ENCODE measurements around the gene UMAD1. TPM values are rescaled to one million over a fixed set of nuclear protein-coding genes. Genes with fewer than 3 reads are reported as not detected.

The UMAD1 gene
- total and polyA plus RNA-seq, 10 donors = 7.6 to 21.2 (median 14.2) TPM

DNA sequence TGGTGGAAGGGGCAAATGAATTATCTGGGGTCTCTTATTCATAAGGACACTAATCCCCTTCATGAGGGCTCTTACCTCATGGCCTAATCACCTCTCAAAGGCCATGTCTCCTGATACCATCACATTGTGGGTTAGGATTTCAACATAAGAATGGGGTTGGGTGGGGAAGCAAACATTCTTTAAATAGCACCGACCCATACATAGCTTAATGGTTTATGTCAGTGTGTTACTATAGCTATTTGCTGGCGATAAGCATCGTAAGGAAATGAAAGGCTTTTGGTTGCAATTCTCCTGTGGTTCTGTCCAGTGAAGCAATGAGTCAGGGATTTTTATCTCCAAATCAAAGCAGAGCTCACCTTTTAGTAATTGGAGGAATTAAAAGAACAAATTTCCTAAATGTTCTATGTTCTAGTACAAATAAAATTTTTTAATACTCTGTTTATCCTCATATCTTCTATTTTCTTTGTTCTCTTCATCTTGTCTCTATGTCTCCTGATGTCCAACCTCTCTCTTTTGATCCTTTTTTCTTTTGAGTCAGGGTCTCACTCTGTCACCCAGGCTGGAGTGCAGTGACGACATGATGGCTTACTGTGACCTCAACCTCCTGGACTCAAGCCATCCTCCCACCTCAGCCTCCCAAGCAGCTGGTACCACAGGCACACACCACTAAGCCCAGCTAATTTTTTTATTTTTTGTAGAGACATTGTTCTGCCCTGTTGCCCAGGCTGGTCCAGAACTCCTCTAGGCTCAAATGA is 271.0 kb downstream of the UMAD1 start:
- peaks cover 0 to 8% (median 4%) of the 10 kb centered on the region in 8 donors for H3K9me3 ChIP-seq
- H3K27ac ChIP-seq = no peak overlapping the region
- intact Hi-C loops (cut with DNase I; ENCODE audit: low total_unique reads) = no loop called here
- H3K36me3 ChIP-seq = no peaks in the 10 kb centered on the region
- WGBS, 5 donors = 71 to 80% (median 73%) methylated on average over 4 of the region's 4 CpGs
- H3K4me1 ChIP-seq = no peaks in the 10 kb centered on the region
- TF ChIP-seq POLR2A (IDR thresholded peaks at IDR 0.05) (no peak), POLR2AphosphoS5 (IDR thresholded peaks at IDR 0.05) (no peak)
- TF ChIP-seq, protein P1, sequence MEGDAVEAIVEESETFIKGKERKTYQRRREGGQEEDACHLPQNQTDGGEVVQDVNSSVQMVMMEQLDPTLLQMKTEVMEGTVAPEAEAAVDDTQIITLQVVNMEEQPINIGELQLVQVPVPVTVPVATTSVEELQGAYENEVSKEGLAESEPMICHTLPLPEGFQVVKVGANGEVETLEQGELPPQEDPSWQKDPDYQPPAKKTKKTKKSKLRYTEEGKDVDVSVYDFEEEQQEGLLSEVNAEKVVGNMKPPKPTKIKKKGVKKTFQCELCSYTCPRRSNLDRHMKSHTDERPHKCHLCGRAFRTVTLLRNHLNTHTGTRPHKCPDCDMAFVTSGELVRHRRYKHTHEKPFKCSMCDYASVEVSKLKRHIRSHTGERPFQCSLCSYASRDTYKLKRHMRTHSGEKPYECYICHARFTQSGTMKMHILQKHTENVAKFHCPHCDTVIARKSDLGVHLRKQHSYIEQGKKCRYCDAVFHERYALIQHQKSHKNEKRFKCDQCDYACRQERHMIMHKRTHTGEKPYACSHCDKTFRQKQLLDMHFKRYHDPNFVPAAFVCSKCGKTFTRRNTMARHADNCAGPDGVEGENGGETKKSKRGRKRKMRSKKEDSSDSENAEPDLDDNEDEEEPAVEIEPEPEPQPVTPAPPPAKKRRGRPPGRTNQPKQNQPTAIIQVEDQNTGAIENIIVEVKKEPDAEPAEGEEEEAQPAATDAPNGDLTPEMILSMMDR (IDR thresholded peaks at IDR 0.05 in 8 of 11, conservative IDR thresholded peaks at IDR 0.05 in 3 of 11) = no peak
- H3K27me3 ChIP-seq (replicated peaks in 1 of 7) = no peaks in the 10 kb centered on the region
- H3K4me3 ChIP-seq = no peak overlapping the region
- DNase-seq = no peak

DNA sequence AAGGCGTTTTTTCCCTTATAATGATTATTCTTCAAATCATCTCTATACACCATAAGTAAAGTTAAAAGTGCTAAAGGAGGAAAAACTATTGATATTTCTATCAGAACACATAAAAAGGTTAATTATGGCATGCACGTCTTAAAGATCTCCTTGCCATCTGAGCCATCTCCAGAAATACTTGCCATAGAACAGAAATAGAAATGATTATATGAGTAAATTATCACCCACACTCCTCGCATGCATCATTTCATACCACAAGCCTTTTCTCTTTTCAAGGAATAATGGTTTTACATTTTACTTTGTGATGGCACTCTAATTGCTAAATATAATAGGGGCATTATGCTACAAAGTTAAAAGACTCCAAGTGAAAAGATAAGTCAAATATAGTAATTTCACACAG is 272.4 kb downstream of the UMAD1 start:
- Histone ChIP-seq H3K27me3 (replicated peaks in 1 of 7) (no peaks in the 10 kb centered on the region), H3K9me3 (peaks cover 0 to 1% (median 0%) of the 10 kb centered on the region in 8 donors), H3K4me1 (no peaks in the 10 kb centered on the region), H3K36me3 (no peaks in the 10 kb centered on the region), H3K27ac (no peak overlapping the region), H3K4me3 (no peak overlapping the region)
- no peak for DNase-seq
- no peak for TF ChIP-seq POLR2A (IDR thresholded peaks at IDR 0.05)
- TF ChIP-seq, protein P1 (IDR thresholded peaks at IDR 0.05 in 8 of 11, conservative IDR thresholded peaks at IDR 0.05 in 3 of 11) = no peak
- no peak for TF ChIP-seq POLR2AphosphoS5 (IDR thresholded peaks at IDR 0.05)
- intact Hi-C loops (cut with DNase I; ENCODE audit: low total_unique reads) = no loop called here
- WGBS, 5 donors = 89 to 94% (median 92%) methylated on average over 3 of the region's 3 CpGs

- no peaks in the 10 kb centered on the region for H3K9me3 ChIP-seq
- H3K27me3 ChIP-seq (replicated peaks in 1 of 7) = no peaks in the 10 kb centered on the region
- H3K4me3 ChIP-seq = no peak overlapping the region
- WGBS, 5 donors = 95 to 99% (median 97%) methylated on average over 3 of the region's 3 CpGs
- H3K4me1 ChIP-seq = no peaks in the 10 kb centered on the region
- no peak for DNase-seq
- TF ChIP-seq POLR2A (IDR thresholded peaks at IDR 0.05) (no peak), POLR2AphosphoS5 (IDR thresholded peaks at IDR 0.05) (no peak)
- TF ChIP-seq, protein P1 (IDR thresholded peaks at IDR 0.05 in 8 of 11, conservative IDR thresholded peaks at IDR 0.05 in 3 of 11) = no peak
- H3K36me3 ChIP-seq = no peaks in the 10 kb centered on the region
- H3K27ac ChIP-seq = no peak overlapping the region
- intact Hi-C loops (cut with DNase I; ENCODE audit: low total_unique reads) = no loop called here
These were observed 273.0 kb downstream of the UMAD1 start for GRCh38 chr7:7913504-7913903.

DNA sequence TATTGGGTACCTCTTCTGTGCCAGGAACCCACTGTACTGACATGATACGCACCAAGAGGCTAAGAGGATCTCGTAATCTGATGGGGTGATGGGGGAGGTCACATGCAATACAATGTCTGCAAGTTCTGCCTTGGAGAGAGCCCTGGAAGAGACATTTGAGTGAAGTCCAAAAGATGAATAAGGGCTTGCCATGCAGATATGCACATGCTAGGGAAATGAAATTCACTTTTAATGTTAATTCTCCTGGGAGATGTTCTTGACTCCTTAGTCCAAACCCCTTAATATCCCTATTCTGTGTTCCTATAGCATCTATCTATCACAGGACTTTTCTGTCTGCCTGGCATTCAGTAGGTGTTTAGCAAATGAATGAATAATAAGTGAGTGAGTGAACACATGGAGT is 274.0 kb downstream of the UMAD1 start:
- Histone ChIP-seq H3K9me3 (no peaks in the 10 kb centered on the region), H3K27ac (no peak overlapping the region), H3K4me1 (peaks cover 0 to 9% (median under 1%) of the 10 kb centered on the region in 6 donors), H3K36me3 (no peaks in the 10 kb centered on the region), H3K27me3 (replicated peaks in 1 of 7) (no peaks in the 10 kb centered on the region), H3K4me3 (no peak overlapping the region)
- no peak for DNase-seq
- intact Hi-C loops (cut with DNase I; ENCODE audit: low total_unique reads) = no loop called here
- WGBS, 5 donors = 94 to 99% (median 98%) methylated on average over 2 of the region's 2 CpGs
- TF ChIP-seq, protein P1 (IDR thresholded peaks at IDR 0.05 in 8 of 11, conservative IDR thresholded peaks at IDR 0.05 in 3 of 11) = no peak
- no peak for TF ChIP-seq POLR2AphosphoS5 (IDR thresholded peaks at IDR 0.05)
- no peak for TF ChIP-seq POLR2A (IDR thresholded peaks at IDR 0.05)
